GM19397 (cell line): Measurements from ENCODE around the gene STIL.
"Not testable (repeated sequence)": the region's sequence is repeated elsewhere in the genome, so short reads cannot be mapped to it uniquely, and the experiment has no call there.

ENCODE experiments used
- ATAC-seq: cut with Tn5 transposase; IDR thresholded peaks from one replicate; pipeline ENCODE4 v1.9.1; 2021; ENCODE audit warnings: mild to moderate bottlenecking, moderate library complexity; ENCODE audit not compliant: unreplicated experiment

The STIL gene

GRCh38 chr1:47323599-47324031 is 9.7 kb upstream of the STIL start:
- no peak for ATAC-seq

DNA sequence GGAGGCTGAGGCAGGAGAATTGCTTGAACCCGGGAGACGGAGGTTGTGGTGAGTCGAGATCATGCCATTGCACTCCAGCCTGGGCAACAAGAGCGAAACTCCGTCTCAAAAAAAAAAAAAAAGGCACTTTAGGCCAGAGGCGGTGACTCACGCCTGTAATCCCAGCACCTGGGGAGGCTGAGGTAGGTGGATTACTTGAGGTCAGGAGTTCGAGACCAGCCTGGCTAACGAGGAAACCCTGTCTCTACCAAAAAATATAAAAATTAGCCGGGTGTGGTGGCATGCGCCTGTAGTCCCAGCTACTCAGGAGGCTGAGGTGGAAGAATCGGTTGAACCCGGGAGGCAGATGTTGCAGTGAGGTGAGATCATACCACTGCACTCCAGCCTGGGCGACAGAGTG is 6.0 kb upstream of the STIL start:
- ATAC-seq, result not testable (repeated sequence)

GRCh38 chr1:47317841-47318240 is 3.9 kb upstream of the STIL start:
- no peak for ATAC-seq

- no peak for ATAC-seq
Measured at GRCh38 chr1:47309427-47309826, 4.5 kb downstream of the STIL start.

DNA sequence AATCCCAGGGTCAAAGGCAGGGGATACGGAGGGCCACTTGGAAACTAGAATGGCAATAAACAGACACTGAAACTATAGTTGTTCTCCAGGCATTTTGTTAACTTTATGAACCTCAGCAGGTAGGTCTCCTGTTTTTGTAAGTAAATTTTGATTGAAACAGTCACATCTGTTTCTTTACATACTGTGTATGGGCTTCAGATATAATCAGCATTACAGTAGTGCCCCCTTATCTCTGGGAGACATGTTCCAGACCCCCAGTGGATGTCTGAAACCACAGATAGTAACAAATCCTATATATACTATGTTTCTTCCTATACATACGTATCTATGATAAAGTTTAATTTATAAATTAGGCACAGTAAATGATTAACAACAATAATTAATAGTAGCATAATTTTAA is 11.5 kb downstream of the STIL start:
- ATAC-seq, result no peak

DNA sequence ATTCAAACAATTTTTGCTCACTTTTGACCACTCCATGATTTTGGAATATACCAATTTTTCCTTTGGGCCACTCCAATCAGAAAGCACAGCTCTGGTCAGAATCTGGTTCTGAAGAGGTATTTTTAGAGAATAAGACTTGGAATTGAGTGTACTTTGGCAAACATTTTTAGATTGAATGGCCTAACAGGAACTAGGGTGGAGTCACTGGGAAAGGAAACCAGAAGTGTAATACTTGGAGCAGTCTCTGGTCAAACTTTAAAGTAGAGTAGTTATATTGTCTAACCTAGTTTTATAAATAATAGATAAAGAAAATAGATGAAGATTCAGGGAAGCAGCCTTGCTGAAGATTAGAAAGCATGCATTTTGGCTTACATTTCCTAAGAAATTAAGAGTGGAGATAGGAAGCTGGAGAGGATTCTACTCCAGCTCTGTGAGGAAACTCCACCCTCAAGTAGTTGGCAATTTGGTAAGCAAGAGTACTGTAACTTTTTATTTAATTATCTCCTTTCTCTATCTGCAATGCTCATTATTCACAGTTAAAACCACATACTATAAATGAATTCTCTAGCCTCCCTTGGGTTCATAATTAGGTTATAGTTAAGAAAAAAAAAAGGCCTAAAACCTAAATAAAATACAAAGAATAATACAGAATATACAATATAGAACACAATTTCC is 15.8 kb downstream of the STIL start:
- no peak for ATAC-seq

DNA sequence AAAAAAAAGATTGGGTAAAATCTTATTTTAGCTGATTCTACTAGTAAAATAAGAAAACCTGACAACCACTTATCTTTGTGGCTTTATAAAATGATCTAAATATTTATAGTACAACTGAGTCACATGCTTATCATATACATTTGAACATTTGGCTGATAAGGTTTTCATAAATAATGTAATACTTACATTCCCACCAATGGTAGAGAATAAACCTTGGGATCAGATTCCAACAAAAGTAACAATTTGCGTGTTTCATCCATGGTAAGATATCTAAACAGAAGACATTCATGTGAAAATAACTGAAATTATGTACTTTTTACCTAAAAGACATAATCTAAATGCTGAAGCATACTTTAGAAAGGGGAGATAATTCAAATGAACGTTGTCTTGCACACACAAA is 18.4 kb downstream of the STIL start:
- ATAC-seq, result no peak

DNA sequence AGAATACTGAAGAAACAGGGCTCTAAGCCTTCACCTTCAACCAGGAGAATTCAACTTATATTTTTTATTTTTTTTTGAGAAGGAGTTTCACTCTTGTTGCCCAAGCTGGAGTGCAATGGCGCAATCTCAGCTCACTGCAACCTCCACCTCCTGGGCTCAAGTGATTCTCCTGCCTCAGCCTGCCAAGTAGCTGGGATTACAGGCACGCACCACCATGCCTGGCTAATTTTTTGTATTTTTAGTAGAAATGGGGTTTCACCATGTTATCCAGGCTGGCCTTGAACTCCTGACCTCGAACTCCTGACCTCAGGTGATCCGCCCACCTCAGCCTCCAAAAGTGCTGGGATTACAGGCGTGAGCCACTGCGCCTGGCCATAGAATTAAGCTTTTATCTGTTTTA is 19.1 kb downstream of the STIL start:
- not testable (repeated sequence) for ATAC-seq

DNA sequence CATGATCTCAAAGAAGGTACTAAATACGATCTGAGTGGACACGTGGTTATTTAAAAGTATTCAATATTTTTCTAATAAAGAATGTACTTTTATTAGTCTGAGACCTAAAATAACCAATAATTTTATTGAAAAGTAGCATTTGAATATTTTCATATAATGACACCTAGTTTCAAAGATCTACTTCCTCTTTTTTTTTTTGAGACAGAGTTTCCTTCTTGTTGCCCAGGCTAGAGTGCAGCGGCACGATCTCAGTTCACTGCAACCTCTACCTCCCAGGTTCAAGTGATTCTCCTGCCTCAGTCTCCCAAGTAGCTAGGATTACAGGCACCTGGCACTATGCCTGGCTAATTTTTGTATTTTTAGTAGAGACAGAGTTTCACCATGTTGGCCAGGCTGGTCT is 25.8 kb downstream of the STIL start:
- ATAC-seq, result not testable (repeated sequence)

GRCh38 chr1:47280142-47280541 is 33.8 kb downstream of the STIL start:
- ATAC-seq, result no peak

GRCh38 chr1:47276850-47277249 is 37.1 kb downstream of the STIL start:
- ATAC-seq, result no peak

GRCh38 chr1:47275811-47276210 is 38.1 kb downstream of the STIL start:
- ATAC-seq, result not testable (repeated sequence)

- not testable (repeated sequence) for ATAC-seq
Measured at GRCh38 chr1:47265529-47265928, 48.4 kb downstream of the STIL start.

DNA sequence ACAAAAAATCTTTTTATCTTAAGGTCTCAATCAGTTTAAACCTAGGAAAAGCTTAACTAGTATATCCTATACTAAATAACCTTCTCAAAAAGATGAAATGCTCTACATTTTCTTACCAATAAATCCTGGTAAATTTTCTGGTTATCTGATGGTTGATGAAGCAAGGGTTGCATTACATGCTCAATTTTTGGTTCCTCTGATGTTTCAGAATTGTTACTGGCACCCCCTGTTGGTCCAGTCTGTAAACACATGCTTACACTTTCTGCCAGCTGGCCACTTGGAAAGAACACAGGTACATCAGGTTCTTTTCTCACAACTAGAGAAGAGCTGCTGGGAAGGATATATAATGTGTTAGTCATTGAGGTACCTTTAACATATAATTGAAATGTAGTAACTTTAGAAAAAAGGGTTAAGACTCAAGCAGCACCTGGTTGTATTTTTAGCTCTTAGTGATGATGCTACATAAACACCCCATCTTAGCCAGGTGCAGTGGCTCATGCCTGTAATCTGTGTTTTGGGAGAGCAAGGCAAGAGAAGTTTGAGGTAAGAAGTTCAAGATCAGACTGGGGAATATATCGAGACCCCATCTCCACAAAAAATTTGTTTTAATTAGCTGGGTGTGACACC is 51.0 kb downstream of the STIL start:
- ATAC-seq, result no peak

DNA sequence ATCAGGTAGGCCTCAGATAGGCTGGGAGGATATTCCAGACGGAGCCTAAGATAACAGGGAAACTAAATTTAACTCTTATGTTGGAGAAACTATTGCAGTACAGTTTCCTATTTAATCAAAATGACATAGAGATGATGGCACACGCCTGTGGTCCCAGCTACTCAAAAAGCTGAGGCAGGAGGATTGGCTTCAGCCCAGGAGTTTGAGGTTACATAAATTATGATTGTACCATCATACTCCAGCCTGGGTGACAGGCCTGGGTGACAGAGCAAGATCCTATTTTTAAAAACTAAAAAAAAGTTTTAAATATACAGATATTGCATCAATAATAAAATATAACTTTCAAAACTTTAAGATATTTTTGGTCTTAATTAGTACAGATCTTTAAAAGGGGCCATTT is 56.7 kb downstream of the STIL start:
- no peak for ATAC-seq

- ATAC-seq, result no peak
Measured at GRCh38 chr1:47252795-47253194, 61.2 kb downstream of the STIL start.

DNA sequence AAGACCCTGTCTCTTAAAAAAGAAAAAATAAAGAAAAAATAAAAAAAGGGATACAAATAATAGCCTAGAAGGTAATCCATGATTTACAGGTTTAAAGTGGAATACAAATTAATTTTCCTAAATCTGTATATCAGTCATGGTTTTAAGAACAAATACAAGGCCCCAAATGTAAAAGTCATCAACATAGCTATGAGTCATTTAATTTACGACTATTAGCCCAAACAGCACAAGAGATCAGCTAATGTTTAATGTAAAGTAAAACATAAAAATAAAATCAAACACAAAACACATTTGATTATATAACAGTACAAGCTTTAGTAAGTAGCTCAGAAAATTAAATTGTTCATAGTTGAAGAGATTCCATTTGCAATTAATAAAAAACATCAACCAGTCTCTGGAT is 61.6 kb downstream of the STIL start:
- no peak for ATAC-seq

GRCh38 chr1:47249755-47250154 is 64.2 kb downstream of the STIL start:
- ATAC-seq, result no peak

DNA sequence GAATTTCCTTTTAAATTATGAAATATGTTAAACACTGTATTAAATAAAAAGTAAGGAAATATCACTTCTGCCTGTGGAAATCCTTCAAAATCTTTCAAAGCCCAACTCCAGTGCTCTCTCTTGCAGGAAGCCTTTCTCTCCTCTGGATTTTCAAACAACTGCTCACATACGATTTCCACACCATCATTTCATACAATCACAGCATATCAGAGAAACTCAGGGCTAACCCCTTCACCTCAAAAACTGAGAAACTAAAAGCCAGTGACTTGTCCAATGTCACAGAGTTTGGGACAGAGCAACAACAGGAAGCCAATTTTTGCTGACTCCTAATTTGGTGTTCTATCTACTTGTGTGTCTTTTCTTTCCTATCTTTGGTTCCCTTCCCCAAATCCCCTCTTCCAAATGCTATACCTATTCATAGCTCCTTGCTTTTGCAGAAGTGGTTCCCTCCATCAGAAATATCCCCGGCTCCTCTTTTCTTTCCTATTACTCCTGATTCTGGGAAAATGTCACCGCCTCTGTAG is 69.5 kb downstream of the STIL start:
- no peak for ATAC-seq

- ATAC-seq, result no peak
Measured at GRCh38 chr1:47243910-47244309, 70.0 kb downstream of the STIL start.

- no peak for ATAC-seq
Measured at GRCh38 chr1:47241114-47242113, 72.5 kb downstream of the STIL start.
